Measurements from ENCODE around the gene SGMS1.
"Not testable (repeated sequence)": the region's sequence is repeated elsewhere in the genome, so short reads cannot be mapped to it uniquely, and the experiment has no call there.

GRCh38 chr10:50425215-50425614 lies 198.5 kb downstream of the SGMS1 start:
- TF ChIP-seq CTCF (IDR thresholded peaks at IDR 0.05; ENCODE audit: low read depth, low read length); EZH2phosphoT487 (IDR thresholded peaks at IDR 0.05; ENCODE audit: low read depth): not testable (repeated sequence)
